ENCODE data around the gene TAGLN. TPM values are rescaled to one million over a fixed set of nuclear protein-coding genes. Genes with fewer than 3 reads are reported as not detected.

TAGLN gene
- total and polyA plus RNA-seq, 9 of the 15 experiments (the other 6 are each of a cell fraction or from before 2014, with no cell fraction given) = 0.21 to 4.9 (median 1.1) TPM

- Histone ChIP-seq H3K9ac (ENCODE audit: insufficient read depth in 1 of 2, low read depth in 2 of 2, low read length in 2 of 2) (peak overlapping the region in 1 of 2 experiments; percentile 2; a peak in 1 of 4 replicates), H3K4me2 (ENCODE audit: insufficient read depth, low read length) (no peak overlapping the region), H3K9me1 (ENCODE audit: control insufficient read depth, insufficient read depth, low read length) (no peaks in the 10 kb centered on the region), H3K79me2 (ENCODE audit: control insufficient read depth, insufficient read depth, low read length) (no peaks in the 10 kb centered on the region), H2AFZ (ENCODE audit: low read depth, low read length) (no peak overlapping the region), H3K27ac (ENCODE audit: extremely low read depth, low read depth, low read length) (no peak overlapping the region), H3K4me3 (no peak overlapping the region), H3K27me3 (ENCODE audit: control insufficient read depth in 2 of 2, insufficient read depth in 2 of 2, low read length in 2 of 2) (no peaks in the 10 kb centered on the region), H3K36me3 (ENCODE audit: control insufficient read depth, insufficient read depth, low read length) (peaks cover 45% of the 10 kb centered on the region; the same call in 2 of the 3 replicates), H4K20me1 (replicated peaks; ENCODE audit: control insufficient read depth, insufficient read depth, low read length) (0 out of 2 replicates have a peak, but pooled peaks cover 3% of the 10 kb centered on the region), H3K4me1 (replicated peaks in 1 of 2; ENCODE audit: control insufficient read depth in 2 of 2, insufficient read depth in 2 of 2, low read length in 2 of 2) (0 out of 5 replicates have a peak, but pooled peaks cover 0 to 4% of the 10 kb centered on the region in 2 experiments), H3K9me3 (replicated peaks; ENCODE audit: control insufficient read depth, insufficient read depth, low read depth, low read length) (no peaks in the 10 kb centered on the region)
- TF ChIP-seq TGIF2 (CRISPR knock-in tag; IDR thresholded peaks at IDR 0.05) (no peak), NFIC (IDR thresholded peaks at IDR 0.05) (no peak), TAF9B (IDR thresholded peaks at IDR 0.05; ENCODE audit: partially characterized antibody) (no peak), PHF21A (IDR thresholded peaks at IDR 0.05; ENCODE audit: borderline replicate concordance, low read depth) (no peak), ZNF766 (CRISPR knock-in tag; conservative IDR thresholded peaks at IDR 0.05) (no peak), SMARCB1 (IDR thresholded peaks at IDR 0.05; ENCODE audit: insufficient read length, low read depth) (no peak), NCOA2 (IDR thresholded peaks at IDR 0.05; ENCODE audit: partially characterized antibody in 2 of 2) (no peak), ZNF24 (IDR thresholded peaks at IDR 0.05) (no peak), RCOR1 (IDR thresholded peaks at IDR 0.05; ENCODE audit: borderline replicate concordance in 1 of 2, low read depth in 2 of 2, low read length in 2 of 2) (no peak), FOXP1 (CRISPR knock-in tag; IDR thresholded peaks at IDR 0.05) (no peak), ZNF449 (CRISPR knock-in tag; IDR thresholded peaks at IDR 0.05) (no peak), E2F8 (IDR thresholded peaks at IDR 0.05; ENCODE audit: low read depth, partially characterized antibody) (no peak), TEAD2 (tag; IDR thresholded peaks at IDR 0.05) (no peak)
- no peak for ATAC-seq
- no peak for DNase-seq (ENCODE audit: extremely low read depth in 1 of 4, low spot score in 3 of 4)
- no peak for FAIRE-seq
- in situ Hi-C loops (cut with MboI) = no loop called here
- ChIA-PET POLR2A (no interaction called here), CTCF (ENCODE audit: low intra/inter-chr PET ratio) (no interaction called here)
- intact Hi-C loops (cut with micrococcal nuclease) = no loop called here
- no TSS peak for BruUV-seq (replicated peaks)
- 72% methylated on average over 9 of the region's 13 CpGs for WGBS (ENCODE audit: insufficient coverage, low coverage, missing lambda C conversion rate)
These were observed 11.8 kb upstream of the TAGLN start for GRCh38 chr11:117187428-117187798.

All from K562 (cell line).